GM12874 (cell line): Measurements from ENCODE around the gene EDRF1.

Experiments used
- CTCF ChIP-seq: IDR thresholded peaks from 2 replicates; pipeline ENCODE4 v1.5.1; 2011; ENCODE audit warnings: low read depth, mild to moderate bottlenecking, control low read depth, low read length, moderate library complexity; ENCODE audit not compliant: insufficient read depth

Gene EDRF1

DNA sequence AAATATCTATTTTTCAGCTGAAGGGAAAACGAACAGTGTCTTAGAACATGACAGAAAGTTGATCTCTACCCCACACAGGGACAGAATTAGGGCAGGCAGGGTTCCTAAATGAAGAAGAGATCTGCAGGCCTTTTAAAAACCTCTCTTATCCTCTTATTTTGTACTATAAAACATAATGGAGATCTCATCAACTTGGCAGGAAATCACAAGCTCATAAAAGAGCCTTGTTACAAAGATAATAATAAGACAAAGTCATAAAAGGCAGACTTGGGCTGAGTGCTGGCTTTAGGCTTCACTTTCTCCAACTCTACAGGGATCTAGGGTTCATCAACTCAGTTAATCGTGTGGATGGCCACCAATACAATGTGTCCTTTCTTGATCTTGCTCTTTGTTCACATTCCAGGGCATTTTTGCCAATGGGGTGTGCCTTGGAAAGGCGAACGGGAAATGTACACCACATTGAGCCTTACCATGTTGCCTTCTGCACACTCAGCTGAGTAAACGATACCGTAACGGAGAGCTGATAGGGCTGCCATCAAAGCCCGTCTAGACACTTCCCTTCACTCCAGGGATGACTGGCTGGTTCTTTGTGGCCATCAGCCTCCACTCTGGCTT, 29.4 kb upstream of the EDRF1 start:
- TF ChIP-seq CTCF: no peak

DNA sequence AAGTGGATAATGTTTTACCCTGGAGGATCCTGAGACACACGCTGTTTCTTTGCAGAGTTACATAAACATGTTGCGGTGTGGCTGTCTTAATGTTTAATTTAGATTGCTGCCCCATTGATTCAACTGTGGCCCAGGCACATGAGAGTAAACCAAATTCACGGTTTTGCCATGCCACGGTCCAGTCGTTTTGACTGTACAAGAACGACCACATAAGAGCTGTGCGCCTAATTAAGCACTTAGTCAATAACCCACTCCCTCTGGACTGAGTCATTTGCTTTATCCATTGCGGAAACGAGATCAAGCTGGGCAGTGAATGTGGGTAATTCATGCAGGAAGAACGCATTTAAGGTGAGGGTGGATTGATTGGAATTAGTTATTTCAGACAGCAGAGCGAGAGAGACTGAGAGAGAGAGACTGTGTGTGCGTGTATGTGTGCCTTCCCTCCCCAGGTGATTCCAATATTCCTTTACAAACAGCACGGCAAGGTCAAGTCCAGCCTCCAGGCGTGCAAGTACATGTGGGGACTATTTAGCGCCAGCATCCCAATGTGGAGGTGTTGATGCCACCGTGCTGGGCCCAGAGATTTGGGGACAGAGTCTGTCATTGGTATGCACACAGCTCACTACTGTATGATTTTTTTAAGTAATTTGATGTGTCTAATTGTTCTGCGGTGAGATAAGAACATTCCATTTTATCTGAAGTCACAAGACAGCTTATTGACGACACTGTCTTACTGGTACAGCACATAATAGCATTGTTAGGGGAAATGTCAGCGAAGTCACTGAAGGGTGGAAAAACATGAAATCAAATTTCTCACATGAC, 28.1 kb upstream of the EDRF1 start:
- no peak for TF ChIP-seq CTCF

DNA sequence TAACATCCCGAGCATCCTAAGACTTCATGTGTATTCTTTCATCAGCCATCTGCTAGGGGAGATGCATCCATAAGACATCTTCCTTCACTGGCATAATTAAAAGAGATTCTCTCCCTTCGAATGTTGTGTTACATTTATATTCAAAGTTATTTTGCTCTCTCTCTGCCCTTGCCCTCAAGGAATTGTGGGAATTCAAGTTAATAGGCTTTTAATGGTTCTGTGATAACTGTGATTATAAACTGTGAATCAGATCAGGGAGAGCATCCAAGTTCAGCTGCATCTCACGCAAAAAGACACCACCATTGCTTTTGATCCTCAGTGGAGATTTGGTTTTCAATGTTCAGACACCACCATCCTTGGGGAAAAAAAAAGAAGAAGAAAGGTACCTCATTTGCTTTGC, 27.3 kb upstream of the EDRF1 start:
- TF ChIP-seq CTCF: no peak

- TF ChIP-seq CTCF: no peak
Observed at GRCh38 chr10:125692601-125693523, 26.6 kb upstream of the EDRF1 start.

- TF ChIP-seq CTCF: no peak
Observed at GRCh38 chr10:125693524-125693847, 26.0 kb upstream of the EDRF1 start.

DNA sequence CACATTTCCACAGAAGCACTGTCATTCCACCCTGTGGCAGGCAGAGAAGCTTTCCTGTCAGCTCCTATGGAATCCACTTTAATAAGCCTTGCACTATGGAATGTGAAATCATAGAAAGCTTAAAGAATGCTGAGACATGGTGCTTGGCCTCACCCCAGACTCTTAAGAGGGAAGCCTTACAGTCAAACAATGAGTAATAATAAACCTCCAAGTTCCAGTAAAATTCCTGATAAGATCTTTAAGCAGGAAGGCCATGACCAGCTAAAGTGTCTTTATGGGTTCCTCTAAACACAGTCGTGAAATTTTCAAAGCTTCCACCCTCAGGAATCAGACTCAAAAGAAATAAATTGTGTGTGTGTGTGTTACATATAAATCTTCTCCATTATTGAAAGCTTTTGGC, 24.6 kb upstream of the EDRF1 start:
- TF ChIP-seq CTCF: no peak

- no peak for TF ChIP-seq CTCF
Observed at GRCh38 chr10:125698481-125698998, 21.0 kb upstream of the EDRF1 start.
